GOT3 (cell line): ENCODE data around the gene LIF.
"Not testable (repeated sequence)": the region's sequence is repeated elsewhere in the genome, so short reads cannot be mapped to it uniquely, and the experiment has no call there.

ENCODE experiments used
- DNase-seq: peaks from one replicate; lab custom pipeline; 2025; ENCODE audit warnings: mixed read lengths; lab: John Stamatoyannopoulos, UW

LIF gene

GRCh38 chr22:30206944-30207343 is 39.6 kb downstream of the LIF start:
- peak; percentile 37 for DNase-seq

- peak; percentile 85 for DNase-seq
Observed at GRCh38 chr22:30205281-30206115, 41.1 kb downstream of the LIF start.

- DNase-seq, result no peak
Observed at GRCh38 chr22:30204742-30205111, 41.8 kb downstream of the LIF start.

GRCh38 chr22:30204015-30204741 is 42.4 kb downstream of the LIF start:
- DNase-seq, result no peak

DNA sequence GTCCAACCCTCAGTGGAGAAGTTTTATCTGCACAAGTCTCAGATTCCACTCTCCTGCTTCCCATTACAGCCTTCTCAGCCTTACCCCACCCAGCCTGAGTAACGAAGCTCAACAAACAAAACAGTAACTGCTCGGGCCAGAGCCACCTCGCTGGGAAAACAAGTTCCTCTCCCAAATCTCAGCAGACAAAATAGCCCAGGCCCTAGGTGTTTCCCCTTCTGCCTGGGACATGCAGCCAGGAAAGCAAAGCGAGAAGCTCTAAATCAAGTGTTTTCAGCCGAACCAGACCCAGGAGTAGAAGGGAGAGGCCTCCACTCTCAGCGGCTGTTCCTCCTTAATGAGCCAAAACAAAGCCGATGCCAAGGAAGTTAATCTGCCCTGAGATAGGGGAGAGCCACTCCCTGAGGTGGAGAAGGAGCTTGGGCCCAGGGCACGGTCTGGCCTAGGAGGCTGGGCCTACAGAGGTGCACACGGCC is 44.0 kb downstream of the LIF start:
- no peak for DNase-seq

DNA sequence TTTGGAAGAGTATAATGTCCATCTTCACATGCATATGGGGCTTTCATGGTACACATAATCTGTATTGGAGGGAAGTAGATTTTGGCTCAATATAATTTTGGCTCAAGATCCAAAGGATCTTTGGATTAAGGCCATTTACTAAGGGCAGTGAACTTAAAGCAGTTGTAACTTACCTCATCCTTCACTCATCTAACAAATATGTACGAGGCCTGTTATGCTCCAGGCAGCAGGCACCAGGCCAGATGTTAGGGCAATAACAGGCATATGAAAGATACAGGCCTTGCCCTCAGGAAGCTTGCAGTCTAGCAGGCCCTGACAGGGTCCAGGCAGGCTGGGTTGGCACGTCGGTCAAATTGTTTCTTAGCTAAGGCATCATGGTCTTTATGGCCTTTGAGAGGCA is 44.6 kb downstream of the LIF start:
- DNase-seq, result no peak

DNA sequence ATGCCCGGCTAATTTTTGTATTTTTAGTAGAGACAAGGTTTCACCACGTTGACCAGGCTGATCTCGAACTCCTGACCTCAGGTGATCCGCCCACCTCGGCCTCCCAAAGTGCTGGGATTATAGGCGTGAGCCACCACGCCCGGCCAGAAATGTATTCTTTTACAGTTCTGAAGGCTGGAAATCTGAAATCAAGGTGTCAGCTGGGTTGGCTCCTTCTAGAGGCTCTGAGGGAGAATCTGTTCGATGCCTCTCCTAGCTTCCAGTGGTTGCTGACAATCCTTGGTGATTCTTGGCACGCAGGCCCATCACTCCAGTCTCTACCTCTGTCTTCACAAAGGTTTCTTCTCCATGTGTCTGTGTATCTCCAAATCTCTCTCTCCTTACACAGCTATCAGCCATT is 45.7 kb downstream of the LIF start:
- DNase-seq, result not testable (repeated sequence)

DNA sequence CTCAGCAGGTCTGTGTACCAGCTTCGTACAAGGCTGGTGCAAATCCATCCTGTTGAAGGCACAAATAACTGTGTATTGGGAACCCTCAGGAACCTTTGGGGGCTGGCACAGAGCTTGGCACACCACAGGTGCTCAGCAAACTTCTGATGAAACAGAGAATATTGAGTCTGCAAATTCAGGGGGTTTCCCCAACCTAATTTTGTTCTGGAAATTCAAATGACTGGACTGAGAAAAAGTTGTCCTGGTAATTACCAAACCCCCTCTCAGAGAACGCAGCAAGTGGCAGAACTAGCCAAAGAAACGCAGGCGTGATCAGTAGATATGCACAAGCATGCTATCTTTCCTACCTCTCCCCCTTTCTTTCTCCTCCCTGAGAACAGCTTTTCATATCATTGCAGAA is 47.6 kb downstream of the LIF start:
- DNase-seq, result no peak

GRCh38 chr22:30198152-30198825 is 48.3 kb downstream of the LIF start:
- DNase-seq, result no peak

GRCh38 chr22:30197389-30197788 is 49.2 kb downstream of the LIF start:
- no peak for DNase-seq

DNA sequence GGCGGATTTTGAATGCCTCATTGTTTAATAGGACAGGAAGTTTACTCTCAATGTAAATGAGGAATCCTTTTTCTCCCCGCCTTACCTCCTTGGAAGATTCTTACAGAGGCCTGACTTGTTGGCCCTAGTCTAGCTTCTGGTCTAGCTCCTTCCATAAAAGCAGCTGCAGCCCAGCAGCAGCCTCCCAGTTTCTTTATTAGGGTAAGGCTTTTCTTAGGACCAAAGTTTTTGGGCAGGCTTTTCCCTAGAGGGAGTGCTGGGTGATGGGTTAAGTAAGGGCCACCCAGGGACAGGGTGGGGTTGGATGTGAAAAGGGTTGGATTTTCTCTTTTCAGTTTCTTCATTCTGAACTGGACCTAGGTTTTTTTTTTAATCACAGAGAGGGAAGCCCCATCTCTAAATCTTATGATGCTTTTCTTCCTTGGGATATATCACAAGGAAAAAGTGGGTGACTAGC is 49.7 kb downstream of the LIF start:
- DNase-seq, result no peak

GRCh38 chr22:30196141-30196879 is 50.2 kb downstream of the LIF start:
- peak; percentile 84 for DNase-seq

DNA sequence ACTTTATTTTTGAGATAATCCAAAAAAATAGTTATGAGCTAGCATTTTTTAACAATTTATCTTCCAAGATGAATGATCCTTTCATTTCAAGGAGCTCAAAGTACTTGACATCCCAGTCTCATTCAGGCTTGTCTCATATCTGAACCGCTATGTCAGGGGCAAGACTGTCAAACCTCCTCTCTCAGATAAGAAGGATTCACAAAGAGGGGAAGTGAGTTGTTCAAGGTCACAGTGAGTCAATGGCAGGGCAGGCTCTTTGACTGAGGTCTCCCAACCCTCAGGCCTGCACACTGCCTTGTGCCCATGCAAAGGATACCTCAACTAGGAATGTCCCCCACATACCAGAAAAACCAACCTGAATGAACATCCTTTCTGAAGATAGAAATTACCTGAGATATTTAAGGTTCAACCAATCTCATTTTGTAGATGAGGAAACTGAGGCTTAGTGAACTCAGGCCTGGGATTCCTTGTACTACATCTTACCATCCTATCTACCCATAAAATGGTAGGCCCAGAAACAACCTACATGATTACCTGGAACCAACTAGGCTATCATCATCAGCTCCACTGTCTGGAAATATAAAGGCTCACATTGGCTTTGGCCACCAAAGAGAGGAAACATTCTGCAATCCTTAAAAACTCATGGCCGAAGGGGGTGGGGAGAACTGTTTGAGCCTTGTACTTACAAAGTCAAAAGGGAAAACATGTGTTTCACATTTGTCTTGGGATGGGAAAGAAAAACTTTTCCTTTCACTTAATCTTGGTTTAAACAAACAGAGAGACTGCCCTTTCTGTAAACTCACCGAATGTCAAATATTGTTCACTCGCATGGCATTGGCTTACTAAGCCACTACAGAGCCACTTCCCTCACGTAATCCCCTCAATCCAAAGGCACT is 51.1 kb downstream of the LIF start:
- DNase-seq, result no peak

GRCh38 chr22:30193031-30193775 is 53.4 kb downstream of the LIF start:
- no peak for DNase-seq

- no peak for DNase-seq
Observed at GRCh38 chr22:30192427-30192826, 54.1 kb downstream of the LIF start.

GRCh38 chr22:30191040-30191701 is 55.4 kb downstream of the LIF start:
- DNase-seq, result no peak

GRCh38 chr22:30190574-30190973 is 56.0 kb downstream of the LIF start:
- DNase-seq, result no peak
